IMR-90 (cell line): ENCODE results near the gene NREP. TPM values are rescaled to one million over a fixed set of nuclear protein-coding genes. Genes with fewer than 3 reads are reported as not detected.

Source experiments
- ATAC-seq: fragments of 200-7000 bp; cut with Tn5 transposase; 2 replicates; pipeline ENCODE4 v1.9.1; 2020; ENCODE audit warnings: low read depth, mild to moderate bottlenecking, moderate library complexity
- BruUV-seq: library from RNA; stranded (reverse); fragments of 400-500 nt; replicated peaks from 2 replicates; lab custom pipeline; 2021; lab: Mats Ljungman, UMichigan
- CTCF ChIA-PET: fragments of 300-600 bp; formaldehyde crosslinking; extraction: SDS; loops from one replicate; lab custom pipeline; 2021; ENCODE audit warnings: antibody characterized with exemption; lab: Yijun Ruan, JAX
- POLR2A ChIA-PET: fragments of 300-600 bp; sonication (Branson Sonifier 250); formaldehyde crosslinking; loops from one replicate; lab custom pipeline; 2022; ENCODE audit warnings: antibody characterized with exemption; ENCODE audit not compliant: unreplicated experiment; lab: Charles Lee
- DNase-seq: peaks from one replicate; pipeline ENCODE4 v3.0.0; 2013
- H2AFZ ChIP-seq: replicated peaks from 2 replicates; pipeline ENCODE3; 2013; ENCODE audit warnings: low read length, mild to moderate bottlenecking; ENCODE audit not compliant: poor library complexity
- H2AK5ac ChIP-seq: 2 replicates; pipeline ENCODE4 v1.6.1; 2013; ENCODE audit warnings: low read depth, low read length, inconsistent platforms
- H2AK9ac ChIP-seq: replicated peaks from 2 replicates; pipeline ENCODE3; 2013; ENCODE audit warnings: mild to moderate bottlenecking, low read depth, low read length, moderate library complexity; ENCODE audit not compliant: poor library complexity
- H2BK120ac ChIP-seq: 2 replicates; pipeline ENCODE4 v1.6.1; 2013; ENCODE audit warnings: low read depth, low read length, inconsistent platforms
- H2BK15ac ChIP-seq: 3 replicates; pipeline ENCODE4 v1.6.1; 2013; ENCODE audit warnings: low read depth, low read length, inconsistent platforms
- H2BK20ac ChIP-seq: 2 replicates; pipeline ENCODE4 v1.6.1; 2013; ENCODE audit warnings: low read depth, mild to moderate bottlenecking, inconsistent platforms, low read length, moderate library complexity
- H2BK5ac ChIP-seq: 2 replicates; pipeline ENCODE4 v1.6.1; 2013; ENCODE audit warnings: mild to moderate bottlenecking, low read depth, low read length, inconsistent platforms; ENCODE audit not compliant: poor library complexity, severe bottlenecking
- H3K14ac ChIP-seq: replicated peaks from 2 replicates; pipeline ENCODE4 v1.6.1; 2013; ENCODE audit warnings: low read depth, low read length, inconsistent platforms
- H3K18ac ChIP-seq: 2 replicates; pipeline ENCODE4 v1.6.1; 2013; ENCODE audit warnings: low read depth, low read length, control low read depth
- H3K23ac ChIP-seq: 2 replicates; pipeline ENCODE4 v1.6.1; 2013; ENCODE audit warnings: low read depth, low read length, inconsistent platforms
- H3K27ac ChIP-seq: 2 replicates; pipeline ENCODE4 v1.5.1; 2013; ENCODE audit warnings: mild to moderate bottlenecking, control low read depth, low read length; ENCODE audit not compliant: insufficient read depth
- H3K27me3 ChIP-seq: 2 replicates; pipeline ENCODE4 v1.6.1; 2013; ENCODE audit warnings: low read length; ENCODE audit not compliant: control insufficient read depth, insufficient read depth
- H3K36me3 ChIP-seq: 2 replicates; pipeline ENCODE4 v1.6.1; 2013; ENCODE audit warnings: low read length, mixed read lengths; ENCODE audit not compliant: control insufficient read depth, insufficient read depth
- H3K4ac ChIP-seq: 2 replicates; pipeline ENCODE4 v1.6.1; 2013; ENCODE audit warnings: low read depth, low read length, inconsistent platforms
- H3K4me1 ChIP-seq: 2 replicates; pipeline ENCODE4 v1.6.1; 2013; ENCODE audit warnings: low read length, mixed read lengths; ENCODE audit not compliant: control insufficient read depth, insufficient read depth
- H3K4me2 ChIP-seq: 2 replicates; pipeline ENCODE4 v1.6.1; 2013; ENCODE audit warnings: low read depth, mild to moderate bottlenecking, control low read depth, low read length, moderate library complexity
- H3K4me3 ChIP-seq: 2 replicates; pipeline ENCODE4 v1.5.1; 2013; ENCODE audit warnings: low read depth, mild to moderate bottlenecking, control low read depth, low read length, moderate library complexity; ENCODE audit not compliant: insufficient read depth
- H3K56ac ChIP-seq: 2 replicates; pipeline ENCODE4 v1.6.1; 2013; ENCODE audit warnings: low read length, inconsistent platforms; ENCODE audit not compliant: insufficient read depth; ENCODE audit errors: extremely low read depth
- H3K79me1 ChIP-seq, 2 experiments: 2 replicates each; pipeline ENCODE4 v1.6.1; 2013; ENCODE audit warnings: low read length in 2 of 2, inconsistent platforms in 1 of 2, low read depth in 1 of 2
- H3K9ac ChIP-seq: 2 replicates; pipeline ENCODE4 v1.6.1; 2013; ENCODE audit warnings: low read depth, low read length, control low read depth
- H3K9me1 ChIP-seq: 2 replicates; pipeline ENCODE4 v1.6.1; 2013; ENCODE audit warnings: low read length, inconsistent platforms; ENCODE audit not compliant: insufficient read depth
- H3K9me3 ChIP-seq: 2 replicates; pipeline ENCODE4 v1.6.1; 2013; ENCODE audit warnings: low read length; ENCODE audit not compliant: control insufficient read depth, insufficient read depth
- H4K20me1 ChIP-seq: 2 replicates; pipeline ENCODE4 v1.6.1; 2013; ENCODE audit warnings: low read length, inconsistent platforms; ENCODE audit not compliant: insufficient read depth
- H4K5ac ChIP-seq: 2 replicates; pipeline ENCODE4 v1.6.1; 2013; ENCODE audit warnings: mild to moderate bottlenecking, low read depth, low read length, control low read depth
- H4K8ac ChIP-seq, 2 experiments: 2 replicates each; pipeline ENCODE4 v1.6.1; 2013; ENCODE audit warnings: low read depth in 2 of 2, low read length in 2 of 2, control low read depth in 1 of 2, inconsistent platforms in 1 of 2
- H4K91ac ChIP-seq: 2 replicates; pipeline ENCODE4 v1.6.1; 2013; ENCODE audit warnings: low read depth, low read length, inconsistent platforms; ENCODE audit not compliant: insufficient read depth
- MAFK ChIP-seq: IDR thresholded peaks from 2 replicates; pipeline ENCODE4 v1.6.1; 2012; ENCODE audit warnings: low read depth, low read length, improper control_type of control experiment
- WGBS, 2 experiments: methylation state at CpG; one replicate each; pipeline versions ENCODE4 v1.1.5 to v1.1.7; 2013; ENCODE audit warnings: missing lambda C conversion rate in 2 of 2; ENCODE audit not compliant: insufficient read length in 1 of 2; ENCODE audit errors: extremely low coverage in 2 of 2; 5-methylcytosine and 5-hydroxymethylcytosine counted together
- dilution Hi-C: fragments of 300-500 bp; cut with HindIII; formaldehyde crosslinking; loops from one replicate; pipeline ENCODE4 v1.14.3; 2018; ENCODE audit warnings: low sequenced_read_pairs; ENCODE audit not compliant: unreplicated experiment
- in situ Hi-C: fragments of 300-500 bp; cut with MboI; formaldehyde crosslinking; loops from 3 replicates; pipeline ENCODE4 v1.14.3; 2019; ENCODE audit warnings: low sequenced_read_pairs, inconsistent platforms, mixed read lengths
- intact Hi-C: fragments of 100-400 bp; cut with micrococcal nuclease; formaldehyde crosslinking; loops from 2 replicates; pipeline ENCODE4 v1.10.0; 2022
- polyA plus RNA-seq, 3 experiments: library from polyadenylated mRNA; depleted of rRNA; stranded (reverse); fragments of >200 nt; gene quantifications; 2 replicates each; pipeline ENCODE4 v1.2.3, GENCODE V29; 2012; ENCODE audit warnings: low replicate concordance in 1 of 3
- total RNA-seq: library from RNA; depleted of rRNA; stranded (reverse); fragments of >200 nt; gene quantifications from 2 replicates; pipeline ENCODE4 v1.2.3, GENCODE V29; 2012

NREP gene
- total and polyA plus RNA-seq, 2 of the 4 experiments (the other 2 are of a cell fraction): 178 to 277 TPM

- no peak overlapping the region for H3K23ac ChIP-seq
- H2AK5ac ChIP-seq: no peak overlapping the region
- ChIA-PET POLR2A (no interaction called here), CTCF (interaction anchor here (0.8 kb wide), 1 partner anchor 16 kb away, joined by 3 read pairs; no protein-coding TSS in a partner anchor)
- no peak overlapping the region for H2BK120ac ChIP-seq
- H3K79me1 ChIP-seq: no peaks in the 10 kb centered on the region
- H3K14ac ChIP-seq: no peak overlapping the region
- no peak overlapping the region for H2BK15ac ChIP-seq
- DNase-seq: no peak
- in situ Hi-C loops (no loop called here), intact Hi-C loops (no loop called here), dilution Hi-C loops (no loop called here)
- H4K20me1 ChIP-seq: no peaks in the 10 kb centered on the region
- H3K4me3 ChIP-seq: no peak overlapping the region
- no peak overlapping the region for H3K18ac ChIP-seq
- no peak overlapping the region for H2AK9ac ChIP-seq
- H4K5ac ChIP-seq: no peak overlapping the region
- no peaks in the 10 kb centered on the region for H3K27me3 ChIP-seq
- no peak overlapping the region for H2BK20ac ChIP-seq
- no peak overlapping the region for H4K91ac ChIP-seq
- BruUV-seq: no TSS peak
- ATAC-seq: no peak
- H3K56ac ChIP-seq: no peak overlapping the region
- no peaks in the 10 kb centered on the region for H3K9me3 ChIP-seq
- H2BK5ac ChIP-seq: no peak overlapping the region
- H3K9ac ChIP-seq: no peak overlapping the region
- H3K36me3 ChIP-seq: no peaks in the 10 kb centered on the region
- no peak overlapping the region for H3K4ac ChIP-seq
- no peak overlapping the region for H3K4me2 ChIP-seq
- WGBS, 2 experiments: no CpG with 5 or more reads among the region's 4 CpGs
- H3K27ac ChIP-seq: no peak overlapping the region
- TF ChIP-seq MAFK: no peak
- no peaks in the 10 kb centered on the region for H3K4me1 ChIP-seq
- H3K9me1 ChIP-seq: no peaks in the 10 kb centered on the region
- H4K8ac ChIP-seq: no peak overlapping the region
- H2AFZ ChIP-seq: no peak overlapping the region
Measured at GRCh38 chr5:111706345-111706744, 50.6 kb downstream of the NREP start.
